BE2C (cell line): ENCODE data around the gene PGP.

Experiments used
- DNase-seq: peaks from one replicate; pipeline ENCODE4 v3.0.0-alpha.2; 2020
- H3K27me3 ChIP-seq: fragments of 250-450 bp; sonication (Bioruptor Pico); 2 replicates; pipeline ENCODE4 v1.5.1; 2020; ENCODE audit warnings: mild to moderate bottlenecking
- H3K36me3 ChIP-seq: fragments of 250-450 bp; sonication (Bioruptor Pico); 2 replicates; pipeline ENCODE4 v1.5.1; 2020; ENCODE audit warnings: mild to moderate bottlenecking
- H3K4me1 ChIP-seq: fragments of 250-450 bp; sonication (Bioruptor Pico); 2 replicates; pipeline ENCODE4 v1.5.1; 2020
- H3K4me3 ChIP-seq: 2 replicates; pipeline ENCODE4 v1.5.1; 2011; ENCODE audit warnings: low read depth, low read length
- H3K9me3 ChIP-seq: fragments of 250-450 bp; sonication (Bioruptor Pico); 2 replicates; pipeline ENCODE4 v1.5.1; 2020
- TF ChIP-seq, protein P1 (sequence below): IDR thresholded peaks from 2 replicates; pipeline ENCODE4 v1.5.1; 2012; ENCODE audit warnings: mild to moderate bottlenecking, low read depth, low read length

PGP gene

DNA sequence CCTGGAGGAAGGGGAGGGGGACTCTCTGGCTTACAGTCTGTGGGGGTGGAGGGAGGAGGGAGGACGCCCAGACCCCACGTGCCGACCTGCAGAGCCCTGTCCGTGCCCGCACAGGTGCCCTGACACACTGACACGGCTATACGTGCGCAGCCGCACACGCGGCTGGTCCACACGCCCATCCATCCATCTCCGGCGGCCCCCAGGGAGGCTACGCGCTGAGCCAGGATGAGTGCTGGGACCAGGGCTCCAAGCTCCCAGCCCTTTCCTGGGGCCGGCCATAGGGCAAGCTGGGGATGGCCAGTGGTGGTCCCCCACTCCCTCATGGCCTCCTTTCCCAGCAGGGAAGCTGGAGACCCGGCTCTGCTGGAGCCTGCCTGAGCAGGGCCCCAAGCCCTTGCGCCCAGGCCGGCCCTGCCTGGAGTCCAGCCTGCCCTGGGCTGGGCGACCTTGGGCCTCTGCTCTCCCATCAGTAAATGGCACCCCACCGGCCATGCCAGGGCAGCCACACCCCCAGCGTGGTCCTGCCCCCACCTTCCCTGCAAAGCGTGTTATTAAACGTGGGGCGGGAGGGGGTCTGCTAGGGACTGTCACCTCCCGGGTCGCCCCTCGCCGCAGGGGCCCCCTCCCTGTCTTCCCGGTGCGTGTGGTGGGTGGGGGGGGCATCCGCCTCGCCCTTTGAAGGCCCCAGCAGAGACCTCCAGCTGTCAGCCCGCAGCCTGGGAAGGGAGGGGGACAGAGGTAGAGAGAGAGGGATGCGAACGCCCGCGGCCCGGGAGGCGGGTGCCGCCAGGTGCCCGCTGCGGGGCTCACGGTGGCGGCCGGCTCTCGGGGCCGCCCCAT lies 19.1 kb downstream of the PGP start:
- TF ChIP-seq, protein P1, sequence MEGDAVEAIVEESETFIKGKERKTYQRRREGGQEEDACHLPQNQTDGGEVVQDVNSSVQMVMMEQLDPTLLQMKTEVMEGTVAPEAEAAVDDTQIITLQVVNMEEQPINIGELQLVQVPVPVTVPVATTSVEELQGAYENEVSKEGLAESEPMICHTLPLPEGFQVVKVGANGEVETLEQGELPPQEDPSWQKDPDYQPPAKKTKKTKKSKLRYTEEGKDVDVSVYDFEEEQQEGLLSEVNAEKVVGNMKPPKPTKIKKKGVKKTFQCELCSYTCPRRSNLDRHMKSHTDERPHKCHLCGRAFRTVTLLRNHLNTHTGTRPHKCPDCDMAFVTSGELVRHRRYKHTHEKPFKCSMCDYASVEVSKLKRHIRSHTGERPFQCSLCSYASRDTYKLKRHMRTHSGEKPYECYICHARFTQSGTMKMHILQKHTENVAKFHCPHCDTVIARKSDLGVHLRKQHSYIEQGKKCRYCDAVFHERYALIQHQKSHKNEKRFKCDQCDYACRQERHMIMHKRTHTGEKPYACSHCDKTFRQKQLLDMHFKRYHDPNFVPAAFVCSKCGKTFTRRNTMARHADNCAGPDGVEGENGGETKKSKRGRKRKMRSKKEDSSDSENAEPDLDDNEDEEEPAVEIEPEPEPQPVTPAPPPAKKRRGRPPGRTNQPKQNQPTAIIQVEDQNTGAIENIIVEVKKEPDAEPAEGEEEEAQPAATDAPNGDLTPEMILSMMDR, result no peak
- Histone ChIP-seq H3K36me3 (no peaks in the 10 kb centered on the region), H3K27me3 (no peaks in the 10 kb centered on the region), H3K4me1 (peaks cover 17% of the 10 kb centered on the region), H3K4me3 (peak overlapping the region; percentile 62), H3K9me3 (no peaks in the 10 kb centered on the region)
- peak; percentile 56 for DNase-seq

DNA sequence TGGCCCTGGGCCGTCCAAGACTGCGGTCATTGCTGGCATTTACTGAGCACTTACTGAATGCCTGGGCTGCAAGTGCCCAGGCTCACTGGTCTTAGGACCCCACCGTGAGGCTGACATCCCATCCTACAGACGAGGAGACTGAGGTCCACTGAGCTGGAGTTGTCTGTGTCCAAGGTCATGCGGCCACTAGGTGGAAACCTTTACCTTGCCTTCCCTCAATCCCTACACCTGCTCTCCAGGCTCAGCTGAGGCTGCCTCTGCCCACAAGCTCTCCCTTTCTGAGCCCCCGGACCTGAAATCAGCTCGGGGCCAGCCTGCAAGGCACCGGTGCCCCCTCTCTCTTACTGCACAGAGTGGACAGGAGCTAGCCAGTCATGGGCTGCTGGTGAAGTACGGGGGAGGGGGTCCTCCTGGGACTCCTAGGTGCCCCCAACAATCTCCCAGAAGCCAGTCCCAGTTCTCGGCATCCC lies 19.8 kb downstream of the PGP start:
- Histone ChIP-seq H3K4me1 (peaks cover 17% of the 10 kb centered on the region), H3K27me3 (no peaks in the 10 kb centered on the region), H3K4me3 (peak overlapping the region; percentile 62), H3K36me3 (no peaks in the 10 kb centered on the region), H3K9me3 (no peaks in the 10 kb centered on the region)
- peak; percentile 56 for DNase-seq
- TF ChIP-seq, protein P1, result peak; percentile 55

GRCh38 chr16:2194166-2194834 lies 20.3 kb downstream of the PGP start:
- H3K27me3 ChIP-seq, result no peaks in the 10 kb centered on the region
- peak overlapping the region; percentile 62 for H3K4me3 ChIP-seq
- DNase-seq, result peak; percentile 80
- no peaks in the 10 kb centered on the region for H3K9me3 ChIP-seq
- peaks cover 17% of the 10 kb centered on the region for H3K4me1 ChIP-seq
- no peaks in the 10 kb centered on the region for H3K36me3 ChIP-seq
- TF ChIP-seq, protein P1, result no peak

GRCh38 chr16:2191446-2191706 lies 23.3 kb downstream of the PGP start:
- H3K9me3 ChIP-seq, result no peaks in the 10 kb centered on the region
- H3K4me3 ChIP-seq, result no peak overlapping the region
- DNase-seq, result no peak
- TF ChIP-seq, protein P1, result no peak
- peaks cover 17% of the 10 kb centered on the region for H3K4me1 ChIP-seq
- no peaks in the 10 kb centered on the region for H3K27me3 ChIP-seq
- H3K36me3 ChIP-seq, result no peaks in the 10 kb centered on the region; the same call in 1 of the 2 replicates

GRCh38 chr16:2190659-2191445 lies 23.8 kb downstream of the PGP start:
- DNase-seq, result no peak
- Histone ChIP-seq H3K9me3 (no peaks in the 10 kb centered on the region), H3K27me3 (no peaks in the 10 kb centered on the region), H3K4me1 (peaks cover 17% of the 10 kb centered on the region), H3K36me3 (no peaks in the 10 kb centered on the region; the same call in 1 of the 2 replicates), H3K4me3 (no peak overlapping the region)
- TF ChIP-seq, protein P1, result no peak
